ENCODE data around the gene KRTAP10-3. TPM values are rescaled to one million over a fixed set of nuclear protein-coding genes. Genes with fewer than 3 reads are reported as not detected.
"Not testable (repeated sequence)": the region's sequence is repeated elsewhere in the genome, so short reads cannot be mapped to it uniquely, and the experiment has no call there.

The KRTAP10-3 gene, protein sequence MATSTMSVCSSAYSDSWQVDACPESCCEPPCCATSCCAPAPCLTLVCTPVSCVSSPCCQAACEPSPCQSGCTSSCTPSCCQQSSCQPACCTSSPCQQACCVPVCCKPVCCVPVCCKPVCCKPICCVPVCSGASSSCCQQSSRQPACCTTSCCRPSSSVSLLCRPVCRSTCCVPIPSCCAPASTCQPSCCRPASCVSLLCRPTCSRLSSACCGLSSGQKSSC
- not detected for total RNA-seq

DNA sequence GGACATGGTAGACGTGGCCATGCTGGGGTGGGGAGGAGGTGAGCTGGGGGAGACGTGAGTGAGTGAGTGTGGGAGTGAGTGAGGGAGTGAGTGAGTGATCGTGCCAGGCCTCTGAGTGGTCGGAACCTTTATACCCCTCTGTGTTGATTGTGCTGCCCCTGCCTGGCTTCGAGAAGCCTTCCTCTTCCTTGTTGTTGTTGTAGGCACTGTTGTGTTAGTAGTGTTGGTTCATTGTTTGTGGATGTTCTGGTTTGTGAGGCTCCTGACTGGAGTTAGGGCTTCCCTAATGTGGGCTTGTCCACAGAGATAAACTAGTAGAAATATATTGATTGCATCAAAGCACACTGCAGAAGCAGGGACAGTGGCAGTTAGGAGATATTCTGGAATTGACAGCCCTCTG is at the start of gene KRTAP10-3:
TSS of gene KRTAP10-3 (minus strand) at position 101 of the 400 bp plus-strand sequence. CDS start at position 21, 80 bp downstream.
- DNase-seq: no peak
- H3K4me3 Mint-ChIP-seq: no peak within 1 kb of the TSS
- peaks cover 8% of the 10 kb centered on the region for H3K36me3 Mint-ChIP-seq
- no peaks in the 10 kb centered on the region for H3K27me3 Mint-ChIP-seq
- no peaks in the 10 kb centered on the region for H3K4me1 Mint-ChIP-seq
- no peak within 1 kb of the TSS for H3K27ac Mint-ChIP-seq
- H3K9me3 Mint-ChIP-seq: peaks cover 20% of the 10 kb centered on the region

DNA sequence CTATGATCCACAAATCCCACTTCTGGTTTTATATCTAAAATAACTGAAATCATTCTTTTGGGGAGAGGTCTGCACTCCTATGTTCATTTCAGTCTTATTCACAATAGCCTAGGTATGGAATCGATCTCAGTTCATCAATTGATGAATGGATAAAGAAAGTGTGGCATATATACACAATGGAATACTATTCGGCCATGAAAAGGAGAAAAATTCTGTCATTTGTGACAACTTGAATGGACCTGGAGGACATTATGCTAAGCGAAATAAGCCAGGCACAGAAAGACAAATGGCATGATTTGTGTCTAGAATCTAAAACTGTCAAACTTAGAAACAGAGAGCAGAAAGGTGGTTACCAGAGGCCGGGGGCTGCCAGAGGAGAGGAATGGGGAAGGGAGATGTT is 47.9 kb upstream of the KRTAP10-3 start:
- H3K9me3 Mint-ChIP-seq: peaks cover 19% of the 10 kb centered on the region
- H3K4me3 Mint-ChIP-seq: no peak overlapping the region
- H3K27ac Mint-ChIP-seq: no peak overlapping the region
- no peaks in the 10 kb centered on the region for H3K27me3 Mint-ChIP-seq
- no peak for DNase-seq
- H3K4me1 Mint-ChIP-seq: no peaks in the 10 kb centered on the region
- H3K36me3 Mint-ChIP-seq: peaks cover 1% of the 10 kb centered on the region

DNA sequence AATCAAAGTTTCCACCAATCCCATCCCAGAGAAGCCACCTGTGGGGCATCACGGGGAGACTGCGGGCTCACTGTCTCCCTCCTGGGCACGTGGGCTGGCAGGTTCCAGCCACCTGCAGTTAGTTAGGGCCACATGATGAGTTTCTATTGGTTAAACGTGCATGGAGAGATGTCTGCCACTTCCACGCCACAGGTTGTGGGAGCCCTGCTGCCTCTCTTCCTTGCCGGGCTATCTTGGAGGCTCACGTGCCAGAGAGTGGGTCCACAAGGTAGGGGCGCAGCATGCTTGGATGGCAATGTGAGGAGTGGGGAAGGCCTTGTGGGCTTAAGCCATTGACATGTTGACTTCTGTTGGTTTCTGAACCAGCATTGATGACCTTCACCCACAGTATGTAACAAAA is 45.3 kb upstream of the KRTAP10-3 start:
- Mint-ChIP-seq H3K27me3 (no peaks in the 10 kb centered on the region), H3K4me3 (no peak overlapping the region), H3K27ac (no peak overlapping the region), H3K9me3 (peaks cover 3% of the 10 kb centered on the region), H3K36me3 (peaks cover under 1% of the 10 kb centered on the region), H3K4me1 (no peaks in the 10 kb centered on the region)
- DNase-seq: no peak

DNA sequence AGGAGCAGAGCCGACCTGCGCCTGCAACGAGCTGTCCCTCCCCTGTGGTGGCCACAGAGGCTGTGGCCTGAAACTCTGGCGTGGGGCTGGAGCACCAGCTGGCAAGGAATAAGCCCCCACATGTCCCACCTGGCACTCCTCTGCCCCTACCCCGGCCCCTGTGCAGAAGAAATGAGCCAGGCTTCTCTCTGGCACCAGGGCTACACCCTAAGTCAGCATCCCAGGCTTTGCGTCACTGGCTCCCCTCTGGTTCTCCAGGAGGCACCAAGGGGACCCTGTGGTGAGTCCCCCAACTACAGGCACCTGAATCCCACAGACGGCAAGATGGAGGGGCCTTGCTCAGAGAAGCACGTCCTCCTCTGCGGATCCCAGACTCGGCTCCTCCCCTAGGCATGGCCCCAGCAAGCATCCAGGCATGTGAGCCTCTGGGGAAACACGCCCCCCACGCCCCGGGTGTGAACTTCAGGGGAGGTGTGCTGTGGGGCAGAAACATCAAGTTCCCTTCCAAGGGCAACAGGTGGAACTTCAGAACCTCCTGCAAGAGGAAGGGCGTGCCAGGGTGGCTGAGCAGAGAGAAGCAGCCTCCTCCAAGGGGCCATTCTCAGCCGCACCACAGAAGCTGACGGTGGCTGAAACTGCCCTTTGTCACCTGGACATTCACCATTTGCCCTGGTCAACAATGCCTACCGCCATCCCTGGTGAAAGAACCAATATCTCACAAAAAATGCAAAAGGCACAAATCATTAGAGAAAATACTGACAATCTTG is 44.7 kb upstream of the KRTAP10-3 start:
- Mint-ChIP-seq H3K27ac (no peak overlapping the region), H3K4me3 (no peak overlapping the region)

DNA sequence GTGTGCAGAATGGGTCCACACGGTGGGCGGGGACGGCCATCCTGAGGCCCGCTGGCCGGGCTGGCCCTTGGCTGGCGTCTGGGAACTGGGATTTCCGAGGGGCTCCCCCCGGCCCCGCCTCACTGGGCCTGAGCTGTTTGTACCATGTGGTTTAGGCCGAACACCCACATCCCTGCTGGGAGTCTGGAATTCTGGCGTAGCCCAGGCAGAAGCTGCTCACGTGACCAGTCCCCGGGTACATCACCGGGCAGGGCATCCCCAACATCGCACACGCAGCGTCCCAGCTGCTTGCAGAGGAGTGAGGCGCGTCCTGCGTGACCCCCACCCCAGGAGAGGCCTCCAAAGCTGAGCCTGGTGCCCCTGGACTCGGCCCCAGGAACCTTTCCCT is 43.9 kb upstream of the KRTAP10-3 start:
- DNase-seq: no peak
- H3K4me1 Mint-ChIP-seq: no peaks in the 10 kb centered on the region
- H3K27me3 Mint-ChIP-seq: no peaks in the 10 kb centered on the region
- H3K9me3 Mint-ChIP-seq: peaks cover 5% of the 10 kb centered on the region
- no peaks in the 10 kb centered on the region for H3K36me3 Mint-ChIP-seq
- H3K4me3 Mint-ChIP-seq: no peak overlapping the region
- no peak overlapping the region for H3K27ac Mint-ChIP-seq

More for the DNA sequence above, 44.7 kb upstream of the KRTAP10-3 start:
- H3K4me1 Mint-ChIP-seq: no peaks in the 10 kb centered on the region
- DNase-seq: no peak
- H3K36me3 Mint-ChIP-seq: no peaks in the 10 kb centered on the region
- H3K27me3 Mint-ChIP-seq: no peaks in the 10 kb centered on the region
- H3K9me3 Mint-ChIP-seq: peaks cover 5% of the 10 kb centered on the region

DNA sequence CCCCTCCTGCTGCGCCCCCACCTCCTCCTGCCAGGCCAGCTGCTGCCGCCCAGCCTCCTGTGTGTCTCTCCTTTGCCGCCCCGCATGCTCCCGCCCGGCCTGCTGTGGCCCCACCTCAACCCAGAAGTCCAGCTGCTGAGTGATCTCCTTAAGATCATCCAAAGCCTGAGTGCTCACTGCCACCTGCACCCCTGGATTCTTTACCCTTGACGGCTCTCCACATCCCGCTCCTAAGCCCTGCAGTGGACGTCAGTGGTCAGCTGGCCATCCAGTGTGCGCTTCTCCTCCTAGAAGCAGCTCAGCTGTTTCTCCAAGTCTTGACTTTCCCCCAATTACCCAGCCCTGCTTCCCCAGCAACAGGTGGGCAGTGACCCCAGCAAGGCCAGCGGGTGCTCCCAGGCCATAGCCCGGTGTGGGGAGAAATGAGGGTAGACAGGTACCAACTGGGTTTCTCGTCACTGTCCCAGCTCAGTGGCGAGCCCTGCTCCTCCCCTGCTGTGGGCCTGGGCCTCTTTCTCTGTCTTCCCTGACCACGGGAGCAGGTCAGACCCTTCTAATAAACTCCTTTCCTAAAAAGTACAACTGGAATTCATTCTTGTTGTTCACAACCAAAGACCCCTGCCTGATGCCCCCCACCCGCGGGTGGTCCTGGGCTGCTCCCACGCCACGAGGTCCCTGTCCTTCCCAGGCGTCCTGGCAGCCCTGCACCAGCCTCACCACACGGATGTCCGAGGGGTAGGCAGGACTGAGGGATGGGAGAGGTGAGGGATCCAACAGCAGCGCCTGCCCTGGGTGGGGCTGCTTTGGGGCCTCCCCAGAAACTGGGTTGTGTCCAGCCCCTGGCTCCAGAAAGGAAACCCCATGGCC is 43.2 kb upstream of the KRTAP10-3 start:
- Mint-ChIP-seq H3K27me3 (no peaks in the 10 kb centered on the region), H3K4me3 (no peak overlapping the region), H3K36me3 (no peaks in the 10 kb centered on the region), H3K4me1 (no peaks in the 10 kb centered on the region), H3K9me3 (peaks cover 5% of the 10 kb centered on the region), H3K27ac (no peak overlapping the region)
- no peak for DNase-seq

DNA sequence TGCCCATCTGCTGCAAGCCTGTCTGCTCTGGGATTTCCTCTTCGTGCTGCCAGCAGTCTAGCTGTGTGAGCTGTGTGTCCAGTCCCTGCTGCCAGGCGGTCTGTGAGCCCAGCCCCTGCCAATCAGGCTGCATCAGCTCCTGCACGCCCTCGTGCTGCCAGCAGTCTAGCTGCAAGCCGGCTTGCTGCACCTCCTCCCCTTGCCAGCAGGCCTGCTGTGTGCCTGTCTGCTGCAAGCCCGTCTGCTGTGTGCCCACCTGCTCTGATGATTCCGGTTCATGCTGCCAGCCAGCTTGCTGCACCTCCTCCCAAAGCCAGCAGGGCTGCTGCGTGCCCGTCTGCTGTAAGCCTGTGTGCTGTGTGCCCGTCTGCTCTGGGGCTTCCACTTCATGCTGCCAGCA is 42.5 kb upstream of the KRTAP10-3 start:
- not testable (repeated sequence) for H3K36me3 Mint-ChIP-seq, H3K27ac Mint-ChIP-seq, H3K9me3 Mint-ChIP-seq, DNase-seq, H3K4me3 Mint-ChIP-seq, H3K4me1 Mint-ChIP-seq, H3K27me3 Mint-ChIP-seq

DNA sequence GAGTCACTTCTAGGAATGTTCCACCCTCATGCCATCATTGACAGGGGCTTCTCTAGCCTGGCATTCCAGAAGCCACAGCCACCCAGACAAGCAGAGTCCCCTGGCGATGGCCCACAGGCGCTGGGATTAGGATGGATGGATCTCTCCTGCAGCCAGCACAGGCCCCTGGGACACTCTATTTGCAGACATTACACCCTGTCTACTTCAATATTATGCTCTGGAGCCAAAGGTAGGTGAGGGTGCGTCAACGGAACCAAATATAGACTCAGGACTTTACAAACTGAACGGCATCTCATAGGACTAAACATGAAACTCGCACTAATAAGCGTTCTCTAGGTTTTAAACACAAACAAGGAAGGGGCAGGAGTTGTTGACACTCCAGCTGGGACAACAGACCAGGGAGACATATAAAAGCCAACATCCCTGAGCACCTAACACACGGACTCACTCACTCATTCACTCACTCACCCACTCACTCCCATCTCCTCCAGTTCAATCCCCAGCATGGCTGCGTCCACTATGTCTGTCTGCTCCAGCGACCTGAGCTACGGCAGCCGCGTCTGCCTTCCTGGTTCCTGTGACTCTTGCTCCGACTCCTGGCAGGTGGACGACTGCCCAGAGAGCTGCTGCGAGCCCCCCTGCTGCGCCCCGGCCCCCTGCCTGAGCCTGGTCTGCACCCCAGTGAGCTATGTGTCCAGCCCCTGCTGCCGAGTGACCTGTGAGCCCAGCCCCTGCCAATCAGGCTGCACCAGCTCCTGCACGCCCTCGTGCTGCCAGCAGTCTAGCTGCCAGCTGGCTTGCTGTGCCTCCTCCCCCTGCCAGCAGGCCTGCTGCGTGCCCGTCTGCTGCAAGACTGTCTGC is 41.8 kb upstream of the KRTAP10-3 start, which contains the start of gene KRTAP10-7:
TSS of gene KRTAP10-7 (plus strand) at position 480 of the 861 bp plus-strand sequence. CDS start at position 505, 25 bp downstream.
- H3K36me3 Mint-ChIP-seq, H3K4me3 Mint-ChIP-seq, H3K9me3 Mint-ChIP-seq, H3K4me1 Mint-ChIP-seq, H3K27me3 Mint-ChIP-seq, DNase-seq, H3K27ac Mint-ChIP-seq: not testable (repeated sequence)

DNA sequence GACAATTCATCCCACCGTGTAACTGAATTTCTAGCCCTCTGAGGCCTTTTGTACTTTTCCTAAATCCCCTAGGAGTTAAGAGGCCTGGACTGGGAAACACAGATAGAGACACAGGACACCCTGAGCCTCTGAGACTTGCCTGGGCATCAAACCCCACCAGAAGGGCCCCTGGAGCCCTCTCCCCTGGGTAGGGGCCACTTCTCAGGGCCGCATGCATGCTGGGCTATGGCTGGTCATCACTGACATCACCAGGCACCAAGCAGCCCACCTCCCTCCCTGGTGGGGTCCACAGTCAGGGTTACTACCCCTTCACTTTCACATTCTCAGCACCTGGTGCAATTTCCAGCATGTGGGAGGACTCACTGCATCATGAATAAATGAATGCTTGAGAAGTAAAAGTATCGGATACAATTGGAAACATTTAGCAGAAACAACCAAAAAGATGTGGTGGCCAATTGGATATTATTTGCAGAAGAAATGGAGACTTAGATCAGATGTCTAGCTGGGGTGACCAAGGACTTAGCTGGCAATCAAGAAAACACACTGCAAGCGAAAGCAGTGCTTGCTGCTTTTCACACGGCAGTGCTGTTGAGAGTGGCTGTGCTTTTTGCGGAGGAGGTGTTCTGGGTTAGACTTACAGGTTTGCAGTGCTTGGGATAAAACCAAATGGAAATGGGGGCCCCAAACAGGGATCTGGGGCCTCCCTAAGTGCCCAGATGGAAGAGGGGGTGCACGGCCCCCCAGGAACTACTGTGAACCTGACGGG is 40.9 kb upstream of the KRTAP10-3 start:
- no peak overlapping the region for H3K27ac Mint-ChIP-seq
- peaks cover 3% of the 10 kb centered on the region for H3K9me3 Mint-ChIP-seq
- no peak for DNase-seq
- no peak overlapping the region for H3K4me3 Mint-ChIP-seq
- H3K27me3 Mint-ChIP-seq: no peaks in the 10 kb centered on the region
- H3K4me1 Mint-ChIP-seq: no peaks in the 10 kb centered on the region
- H3K36me3 Mint-ChIP-seq: no peaks in the 10 kb centered on the region

DNA sequence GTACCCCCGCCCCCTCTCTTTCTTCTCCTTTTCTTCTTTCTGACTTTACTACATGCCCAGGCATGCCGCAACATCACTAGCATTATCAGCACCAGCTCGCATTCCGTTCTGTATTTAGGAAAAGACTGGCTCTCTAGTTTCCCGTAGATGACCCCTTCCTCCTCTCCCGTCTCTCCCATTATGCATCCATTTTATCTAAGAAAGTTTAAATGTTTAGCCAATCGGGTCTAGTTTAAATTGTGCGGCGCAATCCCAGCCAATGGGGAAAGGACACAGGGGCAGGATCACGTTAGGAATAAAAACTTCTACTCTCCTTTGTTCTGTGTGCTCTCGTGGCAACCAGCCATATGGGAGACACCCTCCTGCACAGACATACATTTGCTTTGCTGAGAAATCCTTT is 39.5 kb upstream of the KRTAP10-3 start:
- Mint-ChIP-seq H3K36me3 (no peaks in the 10 kb centered on the region), H3K9me3 (peaks cover 3% of the 10 kb centered on the region), H3K4me3 (no peak overlapping the region), H3K27me3 (no peaks in the 10 kb centered on the region), H3K27ac (no peak overlapping the region), H3K4me1 (no peaks in the 10 kb centered on the region)
- no peak for DNase-seq

DNA sequence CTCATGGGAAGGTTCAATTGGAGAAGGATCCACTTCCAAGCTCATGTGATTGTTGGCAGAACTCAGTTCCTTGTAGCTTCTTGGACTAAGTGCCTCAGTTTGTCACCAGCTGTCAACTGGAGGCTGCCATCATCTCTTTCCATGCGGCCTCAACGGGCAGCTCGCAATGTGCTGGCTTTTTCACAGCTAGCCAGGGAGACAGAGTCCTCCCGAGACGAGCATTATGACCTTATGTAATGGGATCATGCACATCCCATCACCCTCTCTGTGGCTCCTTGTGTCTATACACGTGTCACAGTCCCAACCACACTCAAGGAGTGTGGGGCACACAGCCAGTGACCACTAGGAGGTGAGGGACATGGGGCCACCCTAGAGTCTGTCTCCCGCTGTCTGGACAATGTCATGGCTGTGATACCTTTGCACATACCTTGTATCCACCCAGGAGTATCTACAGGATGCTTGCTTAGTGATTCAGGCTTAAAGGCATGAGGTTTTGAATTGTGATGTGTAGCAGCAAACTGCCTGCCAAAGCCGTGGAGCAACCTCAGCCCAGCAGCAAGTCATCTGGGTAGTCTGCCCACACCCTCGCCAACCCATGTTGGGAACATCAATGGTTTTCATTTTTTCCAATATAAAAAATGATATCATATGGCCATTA is 37.6 kb upstream of the KRTAP10-3 start:
- Mint-ChIP-seq H3K36me3 (no peaks in the 10 kb centered on the region), H3K9me3 (peaks cover 3% of the 10 kb centered on the region), H3K4me3 (no peak overlapping the region), H3K27me3 (no peaks in the 10 kb centered on the region), H3K4me1 (no peaks in the 10 kb centered on the region), H3K27ac (no peak overlapping the region)
- DNase-seq: no peak

DNA sequence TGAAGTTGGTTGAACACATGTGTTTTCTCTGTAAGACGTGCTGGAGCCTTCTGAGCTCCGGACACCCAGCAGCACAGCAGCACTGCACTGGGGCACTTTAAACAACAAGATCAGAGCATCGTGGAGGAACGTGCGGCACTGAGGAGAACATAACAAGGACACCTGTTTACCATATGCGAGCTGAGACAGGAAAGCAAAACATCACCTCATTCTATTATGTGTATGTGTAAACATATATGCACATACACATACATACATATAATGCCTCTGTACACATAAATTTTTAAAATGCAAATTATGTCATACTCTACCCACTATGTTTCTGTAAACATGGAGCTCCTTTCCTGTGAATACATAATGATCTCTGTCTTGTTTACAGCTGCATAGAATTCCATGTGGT is 36.9 kb upstream of the KRTAP10-3 start:
- Mint-ChIP-seq H3K36me3 (no peaks in the 10 kb centered on the region), H3K27ac (no peak overlapping the region), H3K4me3 (no peak overlapping the region), H3K9me3 (peaks cover 3% of the 10 kb centered on the region), H3K27me3 (no peaks in the 10 kb centered on the region), H3K4me1 (no peaks in the 10 kb centered on the region)
- no peak for DNase-seq

DNA sequence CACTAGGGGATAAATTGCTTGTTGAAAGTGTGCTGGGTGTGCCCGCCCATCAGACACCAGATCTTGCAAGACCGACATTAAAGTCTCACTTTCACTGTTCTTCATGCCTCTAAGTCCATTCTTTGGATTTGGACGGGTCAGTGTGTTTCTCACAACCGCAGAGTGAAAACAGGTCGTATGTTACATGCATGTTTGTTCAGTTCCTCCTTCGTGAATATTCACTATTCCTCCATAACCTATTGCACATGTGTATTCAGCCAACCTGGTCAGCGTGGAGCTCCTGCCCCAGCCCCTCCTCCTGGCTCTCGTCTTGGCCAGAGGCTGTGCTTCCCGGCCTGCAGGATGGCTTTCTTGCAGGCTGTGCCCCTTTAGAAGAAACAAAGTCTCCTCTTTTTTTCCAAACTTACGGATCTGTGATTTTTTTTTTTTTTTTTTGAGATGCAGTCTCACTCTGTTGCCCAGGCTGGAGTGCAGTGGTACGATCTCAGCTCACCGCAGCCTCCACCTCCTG is 35.9 kb upstream of the KRTAP10-3 start:
- Mint-ChIP-seq H3K9me3 (peaks cover 3% of the 10 kb centered on the region), H3K27me3 (no peaks in the 10 kb centered on the region), H3K4me1 (no peaks in the 10 kb centered on the region), H3K4me3 (no peak overlapping the region), H3K36me3 (no peaks in the 10 kb centered on the region), H3K27ac (no peak overlapping the region)
- DNase-seq: no peak
